SK-N-SH (cell line): Measurements from ENCODE around the gene VPS8. TPM values are rescaled to one million over a fixed set of nuclear protein-coding genes. Genes with fewer than 3 reads are reported as not detected.

Source experiments
- CTCF ChIA-PET: fragments of 300-600, 350-600 bp; formaldehyde crosslinking; extraction: SDS; loops from one replicate; lab custom pipeline; 2021; lab: Yijun Ruan, JAX
- POLR2A ChIA-PET: fragments of 350-600 bp; sonication (Branson Sonifier 250); formaldehyde crosslinking; extraction: SDS; loops from one replicate; lab custom pipeline; 2020; ENCODE audit warnings: antibody characterized with exemption, inconsistent platforms; lab: Yijun Ruan, JAX
- DNase-seq: peaks from one replicate; pipeline ENCODE4 v3.0.0; 2012
- H2AFZ ChIP-seq: fragments of 200-600 bp; sonication (generic); 2 replicates; pipeline ENCODE4 v1.8.1; 2016; ENCODE audit warnings: antibody characterized with exemption, mild to moderate bottlenecking, low read depth
- H3F3A ChIP-seq: fragments of 200-600 bp; sonication (generic); replicated peaks from 2 replicates; pipeline ENCODE3; 2016; ENCODE audit warnings: antibody characterized with exemption, mild to moderate bottlenecking; ENCODE audit not compliant: insufficient read depth
- H3K27ac ChIP-seq, 2 experiments: fragments of 200-500 bp in 1 of 2; fragments of 200-600 bp in 1 of 2; sonication (Bioruptor generic) in 1 of 2; sonication (generic), shearing (Covaris generic) in 1 of 2; 2 replicates each; pipeline versions ENCODE4 v1.5.1 to v1.6.1; 2014 to 2016; ENCODE audit warnings: low read depth in 2 of 2, inconsistent platforms in 1 of 2, low read length in 1 of 2, mild to moderate bottlenecking in 1 of 2, mixed read lengths in 1 of 2
- H3K27me3 ChIP-seq: fragments of 200-600 bp; sonication (generic), shearing (Covaris generic); 2 replicates; pipeline ENCODE4 v1.6.1; 2016; ENCODE audit warnings: mixed run types; ENCODE audit not compliant: insufficient read depth
- H3K36me3 ChIP-seq, 2 experiments: fragments of 200-500 bp in 1 of 2; fragments of 200-600 bp in 1 of 2; sonication (Bioruptor generic) in 1 of 2; sonication (generic) in 1 of 2; replicated peaks in 1 of 2; 2 replicates each; pipeline versions ENCODE3 to v1.5.1; 2014 to 2016; ENCODE audit warnings: low read length in 1 of 2, mild to moderate bottlenecking in 1 of 2; ENCODE audit not compliant: insufficient read depth in 2 of 2, control insufficient read depth in 1 of 2
- H3K4me1 ChIP-seq, 2 experiments: fragments of 200-500 bp in 1 of 2; fragments of 200-600 bp in 1 of 2; sonication (Bioruptor generic) in 1 of 2; sonication (generic), shearing (Covaris generic) in 1 of 2; 2 replicates each; pipeline versions ENCODE4 v1.5.1 to v1.6.1; 2014 to 2016; ENCODE audit warnings: low read depth in 1 of 2, low read length in 1 of 2, mixed run types in 1 of 2; ENCODE audit not compliant: insufficient read depth in 2 of 2, control insufficient read depth in 1 of 2
- H3K4me2 ChIP-seq: fragments of 200-600 bp; sonication (generic), shearing (Covaris generic); 2 replicates; pipeline ENCODE4 v1.6.1; 2017; ENCODE audit warnings: mixed run types
- H3K4me3 ChIP-seq, 2 experiments: fragments of 200-500 bp in 1 of 2; fragments of 200-600 bp in 1 of 2; sonication (Bioruptor generic) in 1 of 2; sonication (generic), shearing (Covaris generic) in 1 of 2; 2 replicates each; pipeline versions ENCODE4 v1.5.1 to v1.8.1; 2014 to 2016; ENCODE audit warnings: low read depth in 2 of 2, inconsistent platforms in 1 of 2, low read length in 1 of 2, mild to moderate bottlenecking in 1 of 2, mixed read lengths in 1 of 2, moderate library complexity in 1 of 2
- H3K79me2 ChIP-seq: fragments of 200-600 bp; sonication (generic); 2 replicates; pipeline ENCODE4 v1.8.1; 2017; ENCODE audit warnings: mild to moderate bottlenecking; ENCODE audit not compliant: insufficient read depth
- H3K9ac ChIP-seq: fragments of 200-600 bp; sonication (generic); 2 replicates; pipeline ENCODE4 v1.6.1; 2017; ENCODE audit warnings: mixed run types
- H3K9me2 ChIP-seq: fragments of 200-600 bp; sonication (generic); 2 replicates; pipeline ENCODE4 v1.6.1; 2017; ENCODE audit warnings: mixed run types
- H3K9me3 ChIP-seq: fragments of 200-600 bp; sonication (generic); 2 replicates; pipeline ENCODE4 v1.6.1; 2017; ENCODE audit warnings: mixed run types, mild to moderate bottlenecking, moderate library complexity
- H4K20me1 ChIP-seq: fragments of 200-600 bp; sonication (generic); 2 replicates; pipeline ENCODE4 v1.6.1; 2017; ENCODE audit warnings: mild to moderate bottlenecking, mixed run types; ENCODE audit not compliant: insufficient read depth
- CHD2 ChIP-seq: fragments of 150-350 bp; IDR thresholded peaks from 2 replicates; pipeline ENCODE4 v1.6.1; 2018; ENCODE audit warnings: low read length; ENCODE audit not compliant: partially characterized antibody
- EP300 ChIP-seq, 2 experiments: IDR thresholded peaks; 2 replicates each; pipeline versions ENCODE4 v1.4.0 to v1.6.1; 2012; ENCODE audit warnings: borderline replicate concordance in 1 of 2, low read depth in 1 of 2, low read length in 1 of 2
- EZH2phosphoT487 ChIP-seq: fragments of 200-600 bp; sonication (generic); IDR thresholded peaks from 2 replicates; pipeline ENCODE4 v1.6.1; 2017; ENCODE audit warnings: low read depth, mixed run types, mild to moderate bottlenecking, antibody characterized with exemption, moderate library complexity, borderline replicate concordance
- FOXM1 ChIP-seq: IDR thresholded peaks from 2 replicates; pipeline ENCODE4 v1.4.0; 2012; ENCODE audit warnings: low read depth, mild to moderate bottlenecking
- JUND ChIP-seq: IDR thresholded peaks from 2 replicates; pipeline ENCODE4 v1.4.0; 2012
- MAX ChIP-seq: IDR thresholded peaks from 2 replicates; pipeline ENCODE4 v1.4.0; 2012; ENCODE audit warnings: low read depth
- MEF2A ChIP-seq: IDR thresholded peaks from 2 replicates; pipeline ENCODE4 v1.4.0; 2012; ENCODE audit warnings: low read depth, borderline replicate concordance
- MXI1 ChIP-seq: IDR thresholded peaks from 2 replicates; pipeline ENCODE4 v1.6.1; 2012; ENCODE audit warnings: mild to moderate bottlenecking, low read depth, low read length, improper control_type of control experiment
- NRF1 ChIP-seq: IDR thresholded peaks from 2 replicates; pipeline ENCODE4 v1.6.1; 2012; ENCODE audit warnings: low read depth, mild to moderate bottlenecking, low read length
- RAD21 ChIP-seq: IDR thresholded peaks from 2 replicates; pipeline ENCODE4 v1.6.1; 2012; ENCODE audit warnings: mild to moderate bottlenecking, low read length
- RCOR1 ChIP-seq: fragments of 150-350 bp; IDR thresholded peaks from 2 replicates; pipeline ENCODE4 v1.6.1; 2017; ENCODE audit warnings: antibody characterized with exemption, low read length
- RFX5 ChIP-seq: IDR thresholded peaks from 2 replicates; pipeline ENCODE4 v1.6.1; 2012; ENCODE audit warnings: mild to moderate bottlenecking, improper control_type of control experiment, low read length
- SIN3A ChIP-seq: IDR thresholded peaks from 2 replicates; pipeline ENCODE4 v1.6.1; 2012; ENCODE audit warnings: low read depth, mild to moderate bottlenecking, low read length, moderate library complexity, borderline replicate concordance
- SMC3 ChIP-seq: IDR thresholded peaks from 2 replicates; pipeline ENCODE4 v1.6.1; 2012; ENCODE audit warnings: low read depth, low read length, improper control_type of control experiment
- TCF12 ChIP-seq: IDR thresholded peaks from 2 replicates; pipeline ENCODE4 v1.4.0; 2012
- TEAD4 ChIP-seq: IDR thresholded peaks from 2 replicates; pipeline ENCODE4 v1.4.0; 2012; ENCODE audit warnings: mild to moderate bottlenecking, borderline replicate concordance; ENCODE audit not compliant: insufficient read depth
- ZBTB33 ChIP-seq: IDR thresholded peaks from 2 replicates; pipeline ENCODE4 v1.4.0; 2012; ENCODE audit warnings: low read depth, borderline replicate concordance
- WGBS: methylation state at CpG from one replicate; pipeline ENCODE4 v1.1.6; 2017; ENCODE audit warnings: low lambda C conversion rate; 5-methylcytosine and 5-hydroxymethylcytosine counted together
- polyA plus RNA-seq, 3 experiments: library from polyadenylated mRNA; depleted of rRNA; stranded (reverse); fragments of >200 nt; gene quantifications; 2 replicates each; pipeline ENCODE4 v1.2.3, GENCODE V29; 2012
- TF ChIP-seq, protein P1 (sequence below): fragments of 200-600 bp; sonication (generic); IDR thresholded peaks from 2 replicates; pipeline ENCODE4 v1.6.1; 2017; ENCODE audit warnings: antibody characterized with exemption, mild to moderate bottlenecking, moderate library complexity
- TF ChIP-seq, protein P2 (sequence below): IDR thresholded peaks from 2 replicates; pipeline ENCODE4 v1.4.0; 2012; ENCODE audit warnings: low read depth, borderline replicate concordance
- TF ChIP-seq, protein P3 (sequence below): fragments of 150-350 bp; IDR thresholded peaks from 2 replicates; pipeline ENCODE4 v1.6.1; 2016; ENCODE audit warnings: mild to moderate bottlenecking, low read depth, low read length

Gene VPS8
- polyA plus RNA-seq, 1 of the 3 experiments (the other 2 are of a cell fraction) = 12.8 TPM

DNA sequence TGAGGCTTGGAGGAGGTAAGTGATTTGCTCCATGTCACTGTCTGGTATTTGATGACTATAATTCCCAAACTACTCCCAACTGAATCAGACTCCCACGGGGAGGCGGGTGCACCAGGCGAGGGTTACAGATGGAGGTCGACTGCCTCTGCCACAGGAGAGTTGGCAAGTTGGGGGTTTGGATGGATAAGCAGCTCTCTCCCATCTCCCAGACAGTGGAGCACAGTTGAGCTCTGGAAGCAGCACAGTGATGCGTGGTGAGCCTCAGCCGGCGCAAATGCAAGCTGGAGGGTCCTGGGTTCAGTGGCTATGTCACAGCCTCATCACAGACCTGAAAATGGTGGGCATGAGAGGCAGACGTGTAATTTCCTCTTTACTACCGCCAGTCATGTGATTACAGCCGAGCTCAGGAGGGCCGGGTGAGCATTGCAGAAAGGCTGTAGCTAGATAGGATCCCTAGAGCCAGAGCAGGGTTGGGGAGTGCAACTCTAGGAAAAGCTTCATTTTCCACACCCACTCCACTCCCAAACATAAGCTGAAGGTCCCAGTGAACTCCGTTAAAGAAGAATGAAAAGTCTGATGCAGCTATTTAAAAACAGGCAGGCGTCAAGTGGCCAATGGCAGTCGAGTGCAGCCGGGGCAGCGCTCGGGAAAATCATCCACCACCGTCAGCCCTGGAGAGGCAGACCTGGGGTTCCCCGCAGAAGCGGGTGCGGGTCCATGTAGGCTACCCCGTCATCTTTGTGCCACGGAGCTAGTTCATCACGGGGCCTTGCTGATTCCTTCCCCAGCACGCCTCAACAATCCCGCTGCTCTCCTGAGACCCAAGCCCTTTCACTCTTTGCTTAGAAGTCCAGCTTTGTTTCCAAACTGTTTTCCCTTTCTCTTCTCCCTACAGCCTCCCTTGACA is 33.3 kb upstream of the VPS8 start:
- no peak overlapping the region for H2AFZ ChIP-seq
- no peak overlapping the region for H3K4me3 ChIP-seq

GRCh38 chr3:184780981-184781515 is 30.9 kb upstream of the VPS8 start:
- H3F3A ChIP-seq = no peaks in the 10 kb centered on the region
- H3K9me2 ChIP-seq = no peaks in the 10 kb centered on the region
- H3K9ac ChIP-seq = no peak overlapping the region
- H2AFZ ChIP-seq = no peak overlapping the region
- 69% methylated on average over 3 of the region's 6 CpGs for WGBS
- H3K27ac ChIP-seq = no peak overlapping the region
- DNase-seq = no peak
- H3K4me1 ChIP-seq = peaks cover 2 to 3% of the 10 kb centered on the region in 2 experiments; a peak in 2 of 4 replicates
- CTCF ChIA-PET = interaction anchor here (1.1 kb wide), 1 partner anchor 238 kb away, joined by 3 read pairs; no protein-coding TSS in a partner anchor
- H3K79me2 ChIP-seq = no peaks in the 10 kb centered on the region
- no peak overlapping the region for H3K4me2 ChIP-seq
- POLR2A ChIA-PET = no interaction called here
- no peaks in the 10 kb centered on the region for H3K9me3 ChIP-seq
- H4K20me1 ChIP-seq = no peaks in the 10 kb centered on the region
- H3K4me3 ChIP-seq = no peak overlapping the region
- 0 out of 2 replicates have a peak, but pooled peaks cover 4% of the 10 kb centered on the region for H3K27me3 ChIP-seq
- H3K36me3 ChIP-seq = no peaks in the 10 kb centered on the region
- TF ChIP-seq MXI1 (no peak), SMC3 (no peak), MAX (no peak), EP300 (IDR thresholded peaks at IDR 0.05; ENCODE audit: borderline replicate concordance in 1 of 2, low read depth in 1 of 2, low read length in 1 of 2) (no peak), NRF1 (no peak), RAD21 (no peak), RFX5 (no peak), MEF2A (no peak), FOXM1 (no peak)
- TF ChIP-seq, protein P1, sequence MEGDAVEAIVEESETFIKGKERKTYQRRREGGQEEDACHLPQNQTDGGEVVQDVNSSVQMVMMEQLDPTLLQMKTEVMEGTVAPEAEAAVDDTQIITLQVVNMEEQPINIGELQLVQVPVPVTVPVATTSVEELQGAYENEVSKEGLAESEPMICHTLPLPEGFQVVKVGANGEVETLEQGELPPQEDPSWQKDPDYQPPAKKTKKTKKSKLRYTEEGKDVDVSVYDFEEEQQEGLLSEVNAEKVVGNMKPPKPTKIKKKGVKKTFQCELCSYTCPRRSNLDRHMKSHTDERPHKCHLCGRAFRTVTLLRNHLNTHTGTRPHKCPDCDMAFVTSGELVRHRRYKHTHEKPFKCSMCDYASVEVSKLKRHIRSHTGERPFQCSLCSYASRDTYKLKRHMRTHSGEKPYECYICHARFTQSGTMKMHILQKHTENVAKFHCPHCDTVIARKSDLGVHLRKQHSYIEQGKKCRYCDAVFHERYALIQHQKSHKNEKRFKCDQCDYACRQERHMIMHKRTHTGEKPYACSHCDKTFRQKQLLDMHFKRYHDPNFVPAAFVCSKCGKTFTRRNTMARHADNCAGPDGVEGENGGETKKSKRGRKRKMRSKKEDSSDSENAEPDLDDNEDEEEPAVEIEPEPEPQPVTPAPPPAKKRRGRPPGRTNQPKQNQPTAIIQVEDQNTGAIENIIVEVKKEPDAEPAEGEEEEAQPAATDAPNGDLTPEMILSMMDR = no peak
- TF ChIP-seq, protein P2, sequence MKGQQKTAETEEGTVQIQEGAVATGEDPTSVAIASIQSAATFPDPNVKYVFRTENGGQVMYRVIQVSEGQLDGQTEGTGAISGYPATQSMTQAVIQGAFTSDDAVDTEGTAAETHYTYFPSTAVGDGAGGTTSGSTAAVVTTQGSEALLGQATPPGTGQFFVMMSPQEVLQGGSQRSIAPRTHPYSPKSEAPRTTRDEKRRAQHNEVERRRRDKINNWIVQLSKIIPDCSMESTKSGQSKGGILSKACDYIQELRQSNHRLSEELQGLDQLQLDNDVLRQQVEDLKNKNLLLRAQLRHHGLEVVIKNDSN = no peak

More for the DNA sequence above, 33.3 kb upstream of the VPS8 start:
- Histone ChIP-seq H3K27me3 (no peaks in the 10 kb centered on the region), H4K20me1 (no peaks in the 10 kb centered on the region)
- WGBS = 70% methylated on average over 23 of the region's 26 CpGs
- TF ChIP-seq JUND (no peak), ZBTB33 (no peak), MXI1 (no peak), RAD21 (no peak), TEAD4 (no peak), CHD2 (no peak), RCOR1 (no peak), SIN3A (no peak), TCF12 (no peak), EZH2phosphoT487 (no peak)
- TF ChIP-seq, protein P3, sequence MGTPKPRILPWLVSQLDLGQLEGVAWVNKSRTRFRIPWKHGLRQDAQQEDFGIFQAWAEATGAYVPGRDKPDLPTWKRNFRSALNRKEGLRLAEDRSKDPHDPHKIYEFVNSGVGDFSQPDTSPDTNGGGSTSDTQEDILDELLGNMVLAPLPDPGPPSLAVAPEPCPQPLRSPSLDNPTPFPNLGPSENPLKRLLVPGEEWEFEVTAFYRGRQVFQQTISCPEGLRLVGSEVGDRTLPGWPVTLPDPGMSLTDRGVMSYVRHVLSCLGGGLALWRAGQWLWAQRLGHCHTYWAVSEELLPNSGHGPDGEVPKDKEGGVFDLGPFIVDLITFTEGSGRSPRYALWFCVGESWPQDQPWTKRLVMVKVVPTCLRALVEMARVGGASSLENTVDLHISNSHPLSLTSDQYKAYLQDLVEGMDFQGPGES = no peak
- TF ChIP-seq, all 33 proteins: peak for 0
- no peaks in the 10 kb centered on the region for H3F3A ChIP-seq
- H3K9ac ChIP-seq = no peak overlapping the region
- no peak overlapping the region for H3K4me2 ChIP-seq
- no peaks in the 10 kb centered on the region for H3K79me2 ChIP-seq
- H3K27ac ChIP-seq = no peak overlapping the region
- no peaks in the 10 kb centered on the region for H3K36me3 ChIP-seq
- DNase-seq = no peak
- no peaks in the 10 kb centered on the region for H3K9me3 ChIP-seq
- ChIA-PET POLR2A (interaction anchor here (0.6 kb wide), 1 partner anchor 623 kb away, joined by 3 read pairs; the partner anchor contains the start of gene DVL3), CTCF (interaction anchor here (0.6 to 4.4 kb wide), 52 partner anchors 8 to 426 kb away, joined by 3 to 26 read pairs (median 5); no protein-coding TSS in a partner anchor)
- peaks cover 0 to 4% of the 10 kb centered on the region in 2 experiments; a peak in 1 of 4 replicates for H3K4me1 ChIP-seq
- no peaks in the 10 kb centered on the region for H3K9me2 ChIP-seq
